Astrocyte (in vitro differentiated cells and primary cell): ENCODE results near the gene KCNA3. TPM values are rescaled to one million over a fixed set of nuclear protein-coding genes. Genes with fewer than 3 reads are reported as not detected.

Experiments used
- DNase-seq: peaks from one replicate; pipeline ENCODE4 v3.0.0-alpha.2; 2010; ENCODE audit warnings: low read depth
- FAIRE-seq: peaks from 2 replicates; lab custom pipeline; 2011; peaks lifted over from hg19 to GRCh38; lab: Jason Lieb, UNC
- H2AFZ ChIP-seq: 2 replicates; pipeline ENCODE4 v1.6.0; 2012; ENCODE audit warnings: low read depth, low read length, inconsistent platforms
- H3K27ac ChIP-seq: 2 replicates; pipeline ENCODE4 v1.5.1; 2011; ENCODE audit warnings: low read depth, low read length, inconsistent platforms
- H3K27me3 ChIP-seq: 2 replicates; pipeline ENCODE4 v1.6.0; 2011; ENCODE audit warnings: low read length, inconsistent platforms; ENCODE audit not compliant: insufficient read depth
- H3K36me3 ChIP-seq: 2 replicates; pipeline ENCODE4 v1.5.1; 2011; ENCODE audit warnings: low read length, inconsistent platforms; ENCODE audit not compliant: insufficient read depth
- H3K4me1 ChIP-seq: 2 replicates; pipeline ENCODE4 v1.5.1; 2011; ENCODE audit warnings: low read length, inconsistent platforms; ENCODE audit not compliant: insufficient read depth
- H3K4me2 ChIP-seq: 2 replicates; pipeline ENCODE4 v1.6.0; 2012; ENCODE audit warnings: low read length, inconsistent platforms
- H3K4me3 ChIP-seq: 2 replicates; pipeline ENCODE4 v1.5.1; 2011; ENCODE audit warnings: low read depth, mild to moderate bottlenecking, low read length, inconsistent platforms; ENCODE audit not compliant: insufficient read depth
- H3K79me2 ChIP-seq: 2 replicates; pipeline ENCODE4 v1.6.0; 2012; ENCODE audit warnings: mild to moderate bottlenecking, low read length, inconsistent platforms; ENCODE audit not compliant: insufficient read depth
- H3K9ac ChIP-seq: 2 replicates; pipeline ENCODE4 v1.6.0; 2012; ENCODE audit warnings: mild to moderate bottlenecking, low read length, inconsistent platforms
- H3K9me3 ChIP-seq: 2 replicates; pipeline ENCODE4 v1.5.1; 2012; ENCODE audit warnings: low read depth, mild to moderate bottlenecking, low read length, inconsistent platforms; ENCODE audit not compliant: insufficient read depth
- H4K20me1 ChIP-seq: 2 replicates; pipeline ENCODE4 v1.6.0; 2012; ENCODE audit warnings: low read length, inconsistent platforms; ENCODE audit not compliant: insufficient read depth
- H3K27ac Mint-ChIP-seq: one replicate; pipeline ENCODE4 v1.8.0; 2021; ENCODE audit warnings: mild to moderate bottlenecking, mixed read lengths; ENCODE audit not compliant: unreplicated experiment
- H3K27me3 Mint-ChIP-seq: one replicate; pipeline ENCODE4 v1.8.0; 2021; ENCODE audit warnings: low read depth, mixed read lengths; ENCODE audit not compliant: unreplicated experiment
- H3K36me3 Mint-ChIP-seq: one replicate; pipeline ENCODE4 v1.8.0; 2021; ENCODE audit warnings: low read depth, mixed read lengths; ENCODE audit not compliant: unreplicated experiment
- H3K4me1 Mint-ChIP-seq: one replicate; pipeline ENCODE4 v1.8.0; 2021; ENCODE audit warnings: low read depth, mixed read lengths; ENCODE audit not compliant: unreplicated experiment
- H3K4me3 Mint-ChIP-seq: one replicate; pipeline ENCODE4 v1.8.0; 2021; ENCODE audit warnings: mild to moderate bottlenecking, moderate library complexity, mixed read lengths; ENCODE audit not compliant: unreplicated experiment
- H3K9me3 Mint-ChIP-seq: one replicate; pipeline ENCODE4 v1.8.0; 2021; ENCODE audit warnings: mild to moderate bottlenecking, mixed read lengths; ENCODE audit not compliant: unreplicated experiment
- EZH2 ChIP-seq: IDR thresholded peaks from 2 replicates; pipeline ENCODE4 v1.6.1; 2012; ENCODE audit warnings: mild to moderate bottlenecking, low read length, inconsistent platforms; ENCODE audit not compliant: insufficient read depth
- total RNA-seq: library from RNA; stranded (reverse); gene quantifications from 2 replicates; pipeline ENCODE4 v1.2.1, GENCODE V29; 2021
- TF ChIP-seq, protein P1 (sequence below): IDR thresholded peaks from 2 replicates; pipeline ENCODE4 v1.5.1; 2011; ENCODE audit warnings: low read depth, mild to moderate bottlenecking, inconsistent platforms, low read length, moderate library complexity; ENCODE audit not compliant: insufficient read depth

Gene KCNA3
- total RNA-seq, 1 donor from 2014 or later: 0.09 TPM

DNA sequence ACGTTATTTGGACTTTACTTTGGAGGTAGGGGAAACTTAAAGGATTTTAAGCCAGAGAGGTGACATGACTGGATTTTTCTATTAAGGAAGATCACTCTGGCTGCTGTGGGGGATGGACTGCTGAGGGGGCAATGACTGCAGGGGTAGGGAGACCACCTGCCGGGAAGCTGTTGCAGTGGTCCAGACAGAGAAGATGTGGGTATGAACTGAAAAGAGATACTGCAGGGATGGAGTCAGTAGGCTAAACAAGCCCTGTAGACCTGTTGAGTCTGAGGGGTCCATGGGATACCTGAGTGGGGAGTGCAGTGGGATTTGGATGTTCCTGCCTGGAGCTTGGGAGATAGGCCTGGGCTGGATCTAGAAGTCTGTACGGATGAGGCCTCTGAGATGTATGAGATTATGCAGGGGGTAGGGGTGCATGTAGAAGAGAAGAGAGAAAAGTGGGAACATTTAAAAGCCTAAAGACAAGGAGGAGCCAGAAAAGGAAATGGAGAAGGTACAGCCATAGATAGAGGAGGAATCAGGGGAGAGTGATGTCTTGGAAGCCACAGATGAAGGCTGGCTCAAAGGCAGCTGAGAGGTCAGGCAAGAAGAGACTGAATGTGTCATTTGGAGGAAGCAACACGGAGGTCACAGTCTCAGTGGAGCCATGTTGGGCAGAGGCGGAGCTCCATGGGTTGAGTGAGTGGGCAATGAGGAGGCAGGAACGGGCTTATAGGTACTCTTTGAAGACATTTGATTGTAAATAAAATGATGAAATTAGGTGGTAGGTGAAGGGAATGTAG lies 42.7 kb downstream of the KCNA3 start:
- no peak overlapping the region for H3K9ac ChIP-seq
- H3K9me3 Mint-ChIP-seq: no peaks in the 10 kb centered on the region
- H3K4me3 Mint-ChIP-seq: no peak overlapping the region
- no peaks in the 10 kb centered on the region for H4K20me1 ChIP-seq
- no peak overlapping the region for H3K4me3 ChIP-seq
- no peak overlapping the region for H3K27ac ChIP-seq
- H3K36me3 Mint-ChIP-seq: no peaks in the 10 kb centered on the region
- H3K36me3 ChIP-seq: no peaks in the 10 kb centered on the region
- no peak overlapping the region for H3K4me2 ChIP-seq
- H2AFZ ChIP-seq: no peak overlapping the region
- H3K27ac Mint-ChIP-seq: no peak overlapping the region
- no peaks in the 10 kb centered on the region for H3K27me3 ChIP-seq
- TF ChIP-seq, protein P1, sequence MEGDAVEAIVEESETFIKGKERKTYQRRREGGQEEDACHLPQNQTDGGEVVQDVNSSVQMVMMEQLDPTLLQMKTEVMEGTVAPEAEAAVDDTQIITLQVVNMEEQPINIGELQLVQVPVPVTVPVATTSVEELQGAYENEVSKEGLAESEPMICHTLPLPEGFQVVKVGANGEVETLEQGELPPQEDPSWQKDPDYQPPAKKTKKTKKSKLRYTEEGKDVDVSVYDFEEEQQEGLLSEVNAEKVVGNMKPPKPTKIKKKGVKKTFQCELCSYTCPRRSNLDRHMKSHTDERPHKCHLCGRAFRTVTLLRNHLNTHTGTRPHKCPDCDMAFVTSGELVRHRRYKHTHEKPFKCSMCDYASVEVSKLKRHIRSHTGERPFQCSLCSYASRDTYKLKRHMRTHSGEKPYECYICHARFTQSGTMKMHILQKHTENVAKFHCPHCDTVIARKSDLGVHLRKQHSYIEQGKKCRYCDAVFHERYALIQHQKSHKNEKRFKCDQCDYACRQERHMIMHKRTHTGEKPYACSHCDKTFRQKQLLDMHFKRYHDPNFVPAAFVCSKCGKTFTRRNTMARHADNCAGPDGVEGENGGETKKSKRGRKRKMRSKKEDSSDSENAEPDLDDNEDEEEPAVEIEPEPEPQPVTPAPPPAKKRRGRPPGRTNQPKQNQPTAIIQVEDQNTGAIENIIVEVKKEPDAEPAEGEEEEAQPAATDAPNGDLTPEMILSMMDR: no peak
- no peak for TF ChIP-seq EZH2
- H3K9me3 ChIP-seq: no peaks in the 10 kb centered on the region
- no peak for DNase-seq
- no peaks in the 10 kb centered on the region for H3K79me2 ChIP-seq
- peaks cover 3% of the 10 kb centered on the region for H3K4me1 Mint-ChIP-seq
- H3K27me3 Mint-ChIP-seq: peaks cover 29% of the 10 kb centered on the region
- no peak for FAIRE-seq
- H3K4me1 ChIP-seq: no peaks in the 10 kb centered on the region

DNA sequence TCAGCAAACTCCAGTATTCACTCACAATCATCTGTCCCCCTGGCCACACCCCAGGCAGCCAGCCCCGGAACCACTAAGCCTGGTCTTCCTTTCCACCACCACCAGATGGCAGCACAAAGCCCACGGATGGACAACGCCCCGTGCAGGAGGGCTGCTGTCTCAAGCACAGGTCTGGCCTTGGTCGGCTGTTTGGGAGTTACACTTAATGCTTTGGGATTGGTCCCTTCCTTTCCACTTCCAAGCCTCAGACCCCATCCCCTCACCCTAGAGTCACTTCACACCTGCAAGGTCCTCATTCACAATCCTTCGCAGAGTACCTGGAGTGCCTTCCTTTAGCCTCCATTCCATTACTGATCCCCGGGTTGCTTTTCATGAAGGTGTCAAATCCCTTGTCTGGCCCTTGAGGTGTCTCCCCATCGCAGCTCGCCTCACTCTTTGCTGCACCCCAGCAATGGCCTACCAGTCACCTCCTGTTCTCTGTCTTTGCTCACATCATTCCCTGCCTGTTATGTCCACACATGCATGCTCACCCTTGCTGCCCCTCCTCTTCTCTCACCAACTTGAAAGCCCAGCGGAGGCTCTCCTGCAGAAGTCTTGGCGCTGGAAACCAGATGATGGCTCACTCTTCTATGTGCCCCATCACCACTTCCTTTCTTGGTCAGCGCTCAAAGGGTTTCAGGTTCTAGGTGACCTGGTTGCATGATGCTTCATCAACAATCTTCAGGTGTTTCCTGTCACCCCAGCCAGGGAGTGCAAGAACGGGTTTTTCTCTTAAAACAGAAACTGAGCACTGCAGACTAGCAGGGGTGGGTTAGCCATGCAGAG lies 43.7 kb downstream of the KCNA3 start:
- no peaks in the 10 kb centered on the region for H4K20me1 ChIP-seq
- TF ChIP-seq EZH2: no peak
- TF ChIP-seq, protein P1: peak; percentile 64
- no peak overlapping the region for H3K27ac ChIP-seq
- no peaks in the 10 kb centered on the region for H3K27me3 ChIP-seq
- DNase-seq (no peak), FAIRE-seq (no peak)
- no peaks in the 10 kb centered on the region for H3K36me3 Mint-ChIP-seq
- H3K9ac ChIP-seq: no peak overlapping the region
- no peaks in the 10 kb centered on the region for H3K79me2 ChIP-seq
- peaks cover 3% of the 10 kb centered on the region for H3K4me1 Mint-ChIP-seq
- H3K4me3 ChIP-seq: no peak overlapping the region
- H3K4me2 ChIP-seq: no peak overlapping the region
- no peaks in the 10 kb centered on the region for H3K9me3 Mint-ChIP-seq
- H3K27me3 Mint-ChIP-seq: peaks cover 29% of the 10 kb centered on the region
- no peak overlapping the region for H3K4me3 Mint-ChIP-seq
- no peaks in the 10 kb centered on the region for H3K36me3 ChIP-seq
- no peak overlapping the region for H3K27ac Mint-ChIP-seq
- no peaks in the 10 kb centered on the region for H3K4me1 ChIP-seq
- no peak overlapping the region for H2AFZ ChIP-seq
- H3K9me3 ChIP-seq: no peaks in the 10 kb centered on the region
